ENCODE measurements around the gene TMX1.
A peak's percentile ranks its signal among the peaks of the same experiment; 100 is the strongest.

Gene TMX1

GRCh38 chr14:51207621-51208020 is 32.4 kb upstream of the TMX1 start:
- DNase-seq (ENCODE audit: low read depth), result no peak
- TF ChIP-seq CTCF (conservative IDR thresholded peaks at IDR 0.05; ENCODE audit: low read depth, low read length), result no peak
- H3K4me3 ChIP-seq (ENCODE audit: low read depth, low read length), result no peak overlapping the region

GRCh38 chr14:51208982-51209381 is 31.1 kb upstream of the TMX1 start:
- no peak for DNase-seq (ENCODE audit: low read depth)
- TF ChIP-seq CTCF (conservative IDR thresholded peaks at IDR 0.05; ENCODE audit: low read depth, low read length), result no peak
- H3K4me3 ChIP-seq (ENCODE audit: low read depth, low read length), result no peak overlapping the region

- no peak overlapping the region for H3K4me3 ChIP-seq (ENCODE audit: low read depth, low read length)
- no peak for TF ChIP-seq CTCF (conservative IDR thresholded peaks at IDR 0.05; ENCODE audit: low read depth, low read length)
Observed at GRCh38 chr14:51209457-51209856, 30.6 kb upstream of the TMX1 start.

GRCh38 chr14:51210594-51210993 is 29.5 kb upstream of the TMX1 start:
- peak; percentile 14 for DNase-seq (ENCODE audit: low read depth)
- H3K4me3 ChIP-seq (ENCODE audit: low read depth, low read length), result no peak overlapping the region
- TF ChIP-seq CTCF (conservative IDR thresholded peaks at IDR 0.05; ENCODE audit: low read depth, low read length), result peak; percentile 1

More at GRCh38 chr14:51209457-51209856, 30.6 kb upstream of the TMX1 start:
- DNase-seq (ENCODE audit: low read depth), result no peak

- no peak for TF ChIP-seq CTCF (conservative IDR thresholded peaks at IDR 0.05; ENCODE audit: low read depth, low read length)
- DNase-seq (ENCODE audit: low read depth), result peak; percentile 80
- H3K4me3 ChIP-seq (ENCODE audit: low read depth, low read length), result no peak overlapping the region
Observed at GRCh38 chr14:51211149-51211548, 28.9 kb upstream of the TMX1 start.

- H3K4me3 ChIP-seq (ENCODE audit: low read depth, low read length), result no peak overlapping the region
- peak; percentile 16 for DNase-seq (ENCODE audit: low read depth)
- TF ChIP-seq CTCF (conservative IDR thresholded peaks at IDR 0.05; ENCODE audit: low read depth, low read length), result no peak
Observed at GRCh38 chr14:51216602-51217001, 23.4 kb upstream of the TMX1 start.

Data from choroid plexus epithelial cell (primary cell).